Mesendoderm (in vitro differentiated cells): ENCODE results near the gene CA5B.

Experiments used
- DNase-seq: peaks from one replicate; pipeline ENCODE4 v3.0.0; 2013
- H2AK5ac ChIP-seq: 2 replicates; pipeline ENCODE4 v1.6.1; 2013; ENCODE audit warnings: low read length, inconsistent platforms
- H2BK120ac ChIP-seq: 2 replicates; pipeline ENCODE4 v1.6.1; 2013; ENCODE audit warnings: low read depth, mild to moderate bottlenecking, low read length, moderate library complexity, mixed read lengths
- H2BK15ac ChIP-seq: replicated peaks from 2 replicates; pipeline ENCODE4 v1.6.1; 2013; ENCODE audit warnings: low read depth, mild to moderate bottlenecking, moderate library complexity
- H2BK5ac ChIP-seq: 2 replicates; pipeline ENCODE4 v1.6.1; 2013; ENCODE audit warnings: low read length, inconsistent platforms
- H3K18ac ChIP-seq: 2 replicates; pipeline ENCODE4 v1.6.1; 2013; ENCODE audit warnings: mild to moderate bottlenecking, low read length, mixed read lengths
- H3K23ac ChIP-seq: one replicate; pipeline ENCODE4 v1.6.1; 2013; ENCODE audit warnings: low read length
- H3K27ac ChIP-seq: 2 replicates; pipeline ENCODE4 v1.5.1; 2013; ENCODE audit warnings: low read depth, mild to moderate bottlenecking, inconsistent platforms, low read length, moderate library complexity
- H3K27me3 ChIP-seq: 2 replicates; pipeline ENCODE4 v1.6.1; 2013; ENCODE audit warnings: low read length, control low read depth, mild to moderate bottlenecking, inconsistent platforms; ENCODE audit not compliant: insufficient read depth, poor library complexity
- H3K36me3 ChIP-seq: 2 replicates; pipeline ENCODE4 v1.6.1; 2013; ENCODE audit warnings: low read length, inconsistent platforms; ENCODE audit not compliant: control insufficient read depth, insufficient read depth
- H3K4ac ChIP-seq: one replicate; pipeline ENCODE4 v1.6.1; 2013; ENCODE audit warnings: low read depth, mild to moderate bottlenecking, low read length, moderate library complexity
- H3K4me1 ChIP-seq: 2 replicates; pipeline ENCODE4 v1.6.1; 2013; ENCODE audit warnings: low read depth, low read length, inconsistent platforms; ENCODE audit not compliant: control insufficient read depth
- H3K4me2 ChIP-seq: 2 replicates; pipeline ENCODE4 v1.6.1; 2013; ENCODE audit warnings: low read length
- H3K4me3 ChIP-seq: 2 replicates; pipeline ENCODE4 v1.5.1; 2013; ENCODE audit warnings: mild to moderate bottlenecking, low read length
- H3K56ac ChIP-seq: one replicate; pipeline ENCODE4 v1.6.1; 2013; ENCODE audit warnings: low read length
- H3K79me1 ChIP-seq: 2 replicates; pipeline ENCODE4 v1.6.1; 2013; ENCODE audit warnings: low read length, inconsistent platforms
- H3K79me2 ChIP-seq: 2 replicates; pipeline ENCODE4 v1.6.1; 2013; ENCODE audit warnings: mild to moderate bottlenecking, low read length; ENCODE audit not compliant: control insufficient read depth, insufficient read depth
- H3K9ac ChIP-seq: 2 replicates; pipeline ENCODE4 v1.6.1; 2013; ENCODE audit warnings: low read length, inconsistent platforms
- H4K5ac ChIP-seq: one replicate; pipeline ENCODE4 v1.6.1; 2013; ENCODE audit warnings: low read length
- H4K8ac ChIP-seq: one replicate; pipeline ENCODE4 v1.6.1; 2013; ENCODE audit warnings: low read depth, mild to moderate bottlenecking, control low read depth, low read length, moderate library complexity
- WGBS: extraction: QIAGEN DNeasy Blood & Tissue Kit; methylation state at CpG from one replicate; pipeline ENCODE4 v1.1.7; 2013; ENCODE audit warnings: low lambda C conversion rate, missing lambda C conversion rate; ENCODE audit not compliant: insufficient coverage; ENCODE audit errors: extremely low coverage; 5-methylcytosine and 5-hydroxymethylcytosine counted together

Gene CA5B

DNA sequence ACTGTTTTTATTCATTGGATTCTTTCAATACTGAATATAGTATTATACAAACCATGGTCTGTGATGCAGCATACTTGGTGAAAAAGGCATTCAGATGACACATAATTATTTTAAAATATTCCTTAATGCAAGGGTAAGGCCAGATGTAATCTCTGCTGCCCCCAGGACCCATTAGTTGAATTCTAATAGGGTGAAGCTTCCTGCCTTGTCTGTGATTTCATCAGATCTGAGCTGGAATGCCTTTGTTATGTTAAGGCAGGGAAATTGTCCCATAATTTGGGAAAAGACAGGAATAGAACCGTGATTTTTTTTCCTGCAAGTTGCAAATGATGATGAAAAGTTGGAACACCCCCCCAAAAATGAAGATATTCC, 78.4 kb downstream of the CA5B start:
- DNase-seq: peak; percentile 75
- H3K4me1 ChIP-seq: no peaks in the 10 kb centered on the region

GRCh38 chrX:15816886-15817285, 78.8 kb downstream of the CA5B start:
- H3K79me1 ChIP-seq: no peaks in the 10 kb centered on the region
- DNase-seq: peak; percentile 72
- H3K27ac ChIP-seq: peak overlapping the region; percentile 48
- peak overlapping the region; percentile 56 for H3K56ac ChIP-seq
- H3K23ac ChIP-seq: no peak overlapping the region
- H2BK120ac ChIP-seq: no peak overlapping the region
- H3K4me3 ChIP-seq: no peak overlapping the region
- H3K4me2 ChIP-seq: no peak overlapping the region
- no peaks in the 10 kb centered on the region for H3K4me1 ChIP-seq
- no peak overlapping the region for H2AK5ac ChIP-seq
- no peak overlapping the region for H3K9ac ChIP-seq
- no peak overlapping the region for H3K4ac ChIP-seq
- peak overlapping the region; percentile 56 for H3K18ac ChIP-seq
- H2BK15ac ChIP-seq: no peak overlapping the region
- no peak overlapping the region for H2BK5ac ChIP-seq
- no peak overlapping the region for H4K5ac ChIP-seq
- H4K8ac ChIP-seq: no peak overlapping the region
- no peaks in the 10 kb centered on the region for H3K36me3 ChIP-seq
- H3K27me3 ChIP-seq: no peaks in the 10 kb centered on the region
- no peaks in the 10 kb centered on the region for H3K79me2 ChIP-seq
- WGBS: no CpG with 5 or more reads among the region's 4 CpGs

More for the DNA sequence above, 78.4 kb downstream of the CA5B start:
- Histone ChIP-seq H3K18ac (no peak overlapping the region), H3K4ac (no peak overlapping the region), H2BK5ac (no peak overlapping the region), H3K79me1 (no peaks in the 10 kb centered on the region), H3K27me3 (no peaks in the 10 kb centered on the region), H3K4me2 (no peak overlapping the region), H2BK120ac (no peak overlapping the region), H3K27ac (no peak overlapping the region), H3K9ac (no peak overlapping the region), H3K56ac (no peak overlapping the region), H2BK15ac (no peak overlapping the region), H3K4me3 (no peak overlapping the region), H2AK5ac (no peak overlapping the region), H3K79me2 (no peaks in the 10 kb centered on the region), H4K8ac (no peak overlapping the region), H3K36me3 (no peaks in the 10 kb centered on the region), H4K5ac (no peak overlapping the region), H3K23ac (no peak overlapping the region)
- no CpG with 5 or more reads among the region's 1 CpG for WGBS

DNA sequence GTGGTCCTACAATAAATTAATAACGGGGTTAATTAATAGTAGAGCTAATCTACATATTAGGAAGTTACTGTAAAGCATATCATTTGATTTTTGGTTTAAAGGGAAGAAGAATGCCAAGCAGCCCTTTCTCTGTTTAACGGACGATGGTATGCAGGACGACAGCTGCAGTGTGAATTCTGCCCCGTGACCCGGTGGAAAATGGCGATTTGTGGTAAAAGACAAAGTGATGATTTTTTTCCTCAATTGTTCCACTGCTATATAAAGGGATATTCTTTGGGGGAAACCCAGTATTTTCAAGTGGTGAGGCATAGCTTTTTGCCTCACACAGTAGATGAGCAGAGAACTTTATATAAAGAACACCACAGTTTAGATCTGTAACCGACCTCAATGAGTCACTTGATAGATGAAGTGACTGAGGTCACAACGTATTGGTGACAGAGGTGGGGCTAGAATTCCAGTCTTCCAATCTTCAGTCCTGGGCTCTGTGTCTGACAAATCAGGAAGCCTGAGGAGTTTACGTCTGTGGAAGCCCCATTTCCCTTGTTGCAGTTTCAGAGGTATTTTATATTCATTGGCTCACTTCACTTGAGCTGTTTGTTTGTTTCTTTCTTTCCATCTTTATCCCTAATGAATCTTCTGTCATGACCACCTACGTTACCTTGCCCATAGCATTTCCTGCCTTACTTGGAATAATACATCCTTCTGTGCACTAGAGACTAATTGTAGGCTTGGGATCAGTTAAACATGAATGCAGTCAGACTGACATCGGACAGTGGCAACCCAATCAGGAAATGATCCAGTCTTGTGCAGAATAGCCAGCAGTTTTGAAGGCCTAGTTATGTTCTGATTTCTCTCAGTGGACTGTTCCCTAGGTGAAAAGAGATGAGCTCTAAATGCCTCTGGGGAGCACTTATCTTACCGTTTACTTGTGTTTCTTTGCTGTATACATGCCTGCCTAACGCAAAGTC, 82.3 kb downstream of the CA5B start:
- Histone ChIP-seq H2BK120ac (no peak overlapping the region), H3K4me3 (no peak overlapping the region), H2AK5ac (no peak overlapping the region), H3K9ac (no peak overlapping the region), H3K4me2 (no peak overlapping the region), H4K8ac (no peak overlapping the region), H2BK5ac (no peak overlapping the region), H3K36me3 (no peaks in the 10 kb centered on the region), H3K18ac (no peak overlapping the region), H3K4me1 (no peaks in the 10 kb centered on the region), H4K5ac (no peak overlapping the region), H3K56ac (no peak overlapping the region), H2BK15ac (no peak overlapping the region), H3K79me2 (no peaks in the 10 kb centered on the region), H3K4ac (no peak overlapping the region), H3K27me3 (no peaks in the 10 kb centered on the region), H3K79me1 (no peaks in the 10 kb centered on the region), H3K23ac (no peak overlapping the region), H3K27ac (no peak overlapping the region)
- WGBS: no CpG with 5 or more reads among the region's 14 CpGs
- no peak for DNase-seq

DNA sequence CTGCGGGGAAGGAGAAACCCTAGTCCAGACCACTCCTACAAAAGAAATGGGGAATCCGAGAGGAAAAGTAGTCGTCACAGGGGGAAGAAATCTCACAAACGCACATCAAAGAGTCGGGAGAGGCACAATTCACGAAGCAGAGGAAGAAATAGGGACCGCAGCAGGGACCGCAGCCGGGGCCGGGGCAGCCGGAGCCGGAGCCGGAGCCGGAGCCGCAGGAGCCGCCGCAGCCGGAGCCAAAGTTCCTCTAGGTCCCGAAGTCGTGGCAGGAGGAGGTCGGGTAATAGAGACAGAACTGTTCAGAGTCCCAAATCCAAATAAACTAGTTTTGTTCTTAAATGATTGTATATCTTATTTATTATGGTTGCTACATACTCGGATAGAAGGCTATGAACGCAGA, 84.9 kb downstream of the CA5B start:
- DNase-seq: no peak
- Histone ChIP-seq H3K27me3 (no peaks in the 10 kb centered on the region), H4K8ac (no peak overlapping the region), H3K18ac (no peak overlapping the region), H3K4me3 (no peak overlapping the region), H3K4ac (no peak overlapping the region), H3K4me2 (no peak overlapping the region), H3K27ac (no peak overlapping the region), H3K4me1 (no peaks in the 10 kb centered on the region), H4K5ac (no peak overlapping the region), H3K36me3 (no peaks in the 10 kb centered on the region), H3K23ac (no peak overlapping the region), H2BK5ac (no peak overlapping the region), H3K79me2 (no peaks in the 10 kb centered on the region), H2AK5ac (no peak overlapping the region), H3K56ac (no peak overlapping the region), H3K79me1 (no peaks in the 10 kb centered on the region), H2BK15ac (no peak overlapping the region), H2BK120ac (no peak overlapping the region), H3K9ac (no peak overlapping the region)
- WGBS: no CpG with 5 or more reads among the region's 23 CpGs

DNA sequence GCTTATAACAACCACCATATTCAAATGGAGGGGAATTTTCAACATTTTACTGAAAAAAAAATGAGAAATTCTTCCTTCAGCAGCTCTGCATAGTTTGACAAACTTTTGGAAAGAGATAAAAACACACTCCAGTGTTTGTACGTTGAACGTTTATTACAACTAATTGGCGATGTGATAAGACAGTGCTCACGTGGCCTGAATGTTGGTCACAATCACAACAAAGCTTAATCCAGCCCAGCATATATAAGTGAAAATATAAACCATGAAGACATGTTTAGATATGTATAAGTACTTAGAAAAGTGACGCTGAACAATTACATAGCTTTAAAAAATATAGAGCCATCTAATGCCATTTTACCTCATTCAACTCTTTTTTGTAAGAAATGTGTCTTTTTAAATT, 87.9 kb downstream of the CA5B start:
- Histone ChIP-seq H2BK5ac (no peak overlapping the region), H4K8ac (no peak overlapping the region), H3K23ac (no peak overlapping the region), H2BK120ac (no peak overlapping the region), H3K79me2 (no peaks in the 10 kb centered on the region), H3K4me2 (no peak overlapping the region), H3K18ac (no peak overlapping the region), H3K36me3 (no peaks in the 10 kb centered on the region), H3K4me3 (no peak overlapping the region), H3K4me1 (no peaks in the 10 kb centered on the region), H2AK5ac (no peak overlapping the region), H3K9ac (no peak overlapping the region), H3K4ac (no peak overlapping the region), H4K5ac (no peak overlapping the region), H3K56ac (no peak overlapping the region), H3K27me3 (no peaks in the 10 kb centered on the region), H3K79me1 (no peaks in the 10 kb centered on the region), H2BK15ac (no peak overlapping the region), H3K27ac (no peak overlapping the region)
- WGBS: no CpG with 5 or more reads among the region's 5 CpGs
- no peak for DNase-seq
